ENCODE measurements around the gene MEG3. TPM values are rescaled to one million over a fixed set of nuclear protein-coding genes. Genes with fewer than 3 reads are reported as not detected.
A peak's percentile ranks its signal among the peaks of the same experiment; 100 is the strongest.

MEG3 gene
- total and polyA plus RNA-seq, 9 of the 15 experiments (the other 6 are each of a cell fraction or from before 2014, with no cell fraction given) = 0.10 to 5.3 (median 1.0) TPM; not detected in 1

DNA sequence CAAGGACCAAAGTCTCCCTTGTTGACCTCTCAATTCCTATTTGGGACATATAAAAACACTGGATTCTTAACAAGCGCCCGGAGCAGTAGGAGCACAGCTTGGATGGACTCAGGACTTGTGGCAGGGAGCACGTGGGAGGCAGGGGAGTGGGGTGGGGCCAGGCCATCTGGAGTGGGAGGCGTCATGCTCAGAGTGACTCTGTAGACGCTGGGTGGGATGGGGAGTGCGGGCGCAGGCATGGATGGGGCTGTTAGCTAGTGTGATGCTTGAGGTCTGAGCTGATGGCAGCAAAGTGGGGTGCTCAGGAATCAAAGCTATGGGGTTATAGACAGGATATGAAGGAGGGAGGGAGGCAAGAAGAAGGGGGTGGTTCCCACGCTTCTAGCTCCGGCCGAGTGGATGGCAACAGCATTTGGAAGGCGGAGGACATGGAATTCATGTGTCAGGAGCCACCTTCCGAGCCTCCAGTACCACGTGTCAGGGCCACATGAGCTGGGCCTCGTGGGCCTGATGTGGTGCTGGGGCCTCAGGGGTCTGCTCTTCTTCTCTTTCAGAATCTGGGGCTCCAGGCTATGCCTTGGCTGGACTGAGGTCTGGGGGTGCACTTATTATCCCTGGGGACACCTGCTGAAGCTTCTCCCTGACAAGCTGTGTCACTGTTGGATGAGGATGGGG lies 26.2 kb downstream of the MEG3 start:
- H3K4me2 ChIP-seq (ENCODE audit: insufficient read depth, low read length) = no peak overlapping the region
- no peaks in the 10 kb centered on the region for H3K79me2 ChIP-seq (ENCODE audit: control insufficient read depth, insufficient read depth, low read length)
- FAIRE-seq (no peak), ATAC-seq (peak; percentile 44; the same call in 1 of the 3 replicates), DNase-seq (ENCODE audit: extremely low read depth in 1 of 4, low spot score in 3 of 4) (peak in 2 of 4 experiments; percentile 31 to 33)
- H3K9me3 ChIP-seq (replicated peaks; ENCODE audit: control insufficient read depth, insufficient read depth, low read depth, low read length) = no peaks in the 10 kb centered on the region
- intact Hi-C loops (cut with micrococcal nuclease) (loop anchor here (1.0 kb wide), 2 partner anchors 48 to 189 kb away; no protein-coding TSS in a partner anchor), in situ Hi-C loops (cut with MboI) (no loop called here)
- H3K27me3 ChIP-seq (ENCODE audit: control insufficient read depth in 2 of 2, insufficient read depth in 2 of 2, low read length in 2 of 2) = no peaks in the 10 kb centered on the region
- peaks cover 2 to 14% of the 10 kb centered on the region in 2 experiments; a peak in 3 of 5 replicates for H3K4me1 ChIP-seq (replicated peaks in 1 of 2; ENCODE audit: control insufficient read depth in 2 of 2, insufficient read depth in 2 of 2, low read length in 2 of 2)
- no peaks in the 10 kb centered on the region for H4K20me1 ChIP-seq (replicated peaks; ENCODE audit: control insufficient read depth, insufficient read depth, low read length)
- H3K9me1 ChIP-seq (ENCODE audit: control insufficient read depth, insufficient read depth, low read length) = no peaks in the 10 kb centered on the region
- H2AFZ ChIP-seq (ENCODE audit: low read depth, low read length) = peak overlapping the region; percentile 63; the same call in 1 of the 2 replicates
- no peak overlapping the region for H3K4me3 ChIP-seq
- no peak overlapping the region for H3K27ac ChIP-seq (ENCODE audit: extremely low read depth, low read depth, low read length)
- H3K36me3 ChIP-seq (ENCODE audit: control insufficient read depth, insufficient read depth, low read length) = no peaks in the 10 kb centered on the region
- CTCF ChIA-PET (ENCODE audit: low intra/inter-chr PET ratio) = interaction anchor here (0.6 to 2.2 kb wide), 3 partner anchors 48 to 71 kb away, joined by 3 to 13 read pairs (median 3); no protein-coding TSS in a partner anchor
- no TSS peak for BruUV-seq (replicated peaks)
- POLR2A ChIA-PET = interaction anchor here (1.3 kb wide), 1 partner anchor 13 kb away, joined by 4 read pairs; no protein-coding TSS in a partner anchor
- 51% methylated on average over 5 of the region's 14 CpGs for WGBS (ENCODE audit: insufficient coverage, low coverage, missing lambda C conversion rate)
- no peak overlapping the region; a peak in 1 of 4 replicates for H3K9ac ChIP-seq (ENCODE audit: insufficient read depth in 1 of 2, low read depth in 2 of 2, low read length in 2 of 2)
- TF ChIP-seq, protein P1, sequence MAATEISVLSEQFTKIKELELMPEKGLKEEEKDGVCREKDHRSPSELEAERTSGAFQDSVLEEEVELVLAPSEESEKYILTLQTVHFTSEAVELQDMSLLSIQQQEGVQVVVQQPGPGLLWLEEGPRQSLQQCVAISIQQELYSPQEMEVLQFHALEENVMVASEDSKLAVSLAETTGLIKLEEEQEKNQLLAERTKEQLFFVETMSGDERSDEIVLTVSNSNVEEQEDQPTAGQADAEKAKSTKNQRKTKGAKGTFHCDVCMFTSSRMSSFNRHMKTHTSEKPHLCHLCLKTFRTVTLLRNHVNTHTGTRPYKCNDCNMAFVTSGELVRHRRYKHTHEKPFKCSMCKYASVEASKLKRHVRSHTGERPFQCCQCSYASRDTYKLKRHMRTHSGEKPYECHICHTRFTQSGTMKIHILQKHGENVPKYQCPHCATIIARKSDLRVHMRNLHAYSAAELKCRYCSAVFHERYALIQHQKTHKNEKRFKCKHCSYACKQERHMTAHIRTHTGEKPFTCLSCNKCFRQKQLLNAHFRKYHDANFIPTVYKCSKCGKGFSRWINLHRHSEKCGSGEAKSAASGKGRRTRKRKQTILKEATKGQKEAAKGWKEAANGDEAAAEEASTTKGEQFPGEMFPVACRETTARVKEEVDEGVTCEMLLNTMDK (IDR thresholded peaks at IDR 0.05; ENCODE audit: borderline replicate concordance, insufficient read depth, low read depth, low read length, poor library complexity, severe bottlenecking) = no peak
- TF ChIP-seq ZNF263 (CRISPR knock-in tag; IDR thresholded peaks at IDR 0.05; ENCODE audit: borderline replicate concordance) = 0 out of 2 replicates have a peak, but pooled peaks have one; percentile 41

Measured in K562 (cell line).